GM12878 (cell line): ENCODE data around the gene FHOD3. TPM values are rescaled to one million over a fixed set of nuclear protein-coding genes. Genes with fewer than 3 reads are reported as not detected.

Experiments
- ATAC-seq: fragments of 200-7000 bp; cut with Tn5 transposase; 3 replicates; pipeline ENCODE4 v1.9.1; 2020; ENCODE audit warnings: mild to moderate bottlenecking, moderate library complexity
- BruUV-seq: library from RNA; stranded (reverse); fragments of 400-500 nt; replicated peaks from 2 replicates; lab custom pipeline; 2021; lab: Mats Ljungman, UMichigan
- CTCF ChIA-PET: fragments of 300-600 bp; sonication (Branson Sonifier 250); formaldehyde crosslinking; extraction: SDS; loops from one replicate; lab custom pipeline; 2021; ENCODE audit warnings: inconsistent platforms; lab: Yijun Ruan, JAX
- POLR2A ChIA-PET: fragments of 350-600 bp; formaldehyde crosslinking; extraction: SDS; loops from one replicate; lab custom pipeline; 2021; ENCODE audit warnings: inconsistent platforms; lab: Charles Lee
- RAD21 ChIA-PET: fragments of 300-600 bp; sonication (Branson Sonifier 250); formaldehyde crosslinking; loops from one replicate; lab custom pipeline; 2023; ENCODE audit warnings: antibody characterized with exemption; ENCODE audit not compliant: unreplicated experiment; lab: Charles Lee
- SMC1A ChIA-PET: fragments of 300-600 bp; sonication (Branson Sonifier 250); formaldehyde crosslinking; loops from one replicate; lab custom pipeline; 2023; ENCODE audit not compliant: unreplicated experiment, uncharacterized antibody; lab: Charles Lee
- DNase-seq: peaks from one replicate; pipeline ENCODE4 v3.0.0-alpha.2; 2011; ENCODE audit warnings: low read depth, low spot score
- FAIRE-seq: peaks from 3 replicates; lab custom pipeline; 2011; peaks lifted over from hg19 to GRCh38; lab: Jason Lieb, UNC
- H2AFZ ChIP-seq: 2 replicates; pipeline ENCODE4 v1.6.0; 2011; ENCODE audit warnings: low read depth, low read length, control low read depth; ENCODE audit not compliant: control insufficient read depth
- H3K27ac ChIP-seq: 2 replicates; pipeline ENCODE4 v1.5.1; 2011; ENCODE audit warnings: control low read depth; ENCODE audit not compliant: control insufficient read depth, insufficient read depth
- H3K27me3 ChIP-seq, 2 experiments: replicated peaks in 1 of 2; 2 replicates each; pipeline versions ENCODE4 v1.6.0 to v1.6.1; 2011; ENCODE audit warnings: low read length in 1 of 2; ENCODE audit not compliant: control insufficient read depth in 2 of 2, insufficient read depth in 2 of 2
- H3K36me3 ChIP-seq, 2 experiments: 2 replicates each; pipeline ENCODE4 v1.5.1; 2011; ENCODE audit warnings: low read length in 1 of 2; ENCODE audit not compliant: control insufficient read depth in 2 of 2, insufficient read depth in 2 of 2
- H3K4me1 ChIP-seq: 2 replicates; pipeline ENCODE4 v1.6.1; 2011; ENCODE audit warnings: mild to moderate bottlenecking, low read length, moderate library complexity, mixed read lengths; ENCODE audit not compliant: control insufficient read depth, insufficient read depth
- H3K4me2 ChIP-seq: 2 replicates; pipeline ENCODE4 v1.6.0; 2011; ENCODE audit warnings: control low read depth; ENCODE audit not compliant: control insufficient read depth, insufficient read depth
- H3K4me3 ChIP-seq: fragments of 200-600 bp; sonication (generic); 2 replicates; pipeline ENCODE4 v1.5.1; 2016
- H3K79me2 ChIP-seq: 2 replicates; pipeline ENCODE4 v1.6.0; 2011; ENCODE audit warnings: low read length; ENCODE audit not compliant: control insufficient read depth, insufficient read depth
- H3K9ac ChIP-seq: 2 replicates; pipeline ENCODE4 v1.8.0; 2011; ENCODE audit warnings: low read length, control low read depth, mixed read lengths; ENCODE audit not compliant: control insufficient read depth, insufficient read depth
- H3K9me3 ChIP-seq: replicated peaks from 3 replicates; pipeline ENCODE4 v1.5.1; 2011; ENCODE audit warnings: mild to moderate bottlenecking, low read length; ENCODE audit not compliant: control insufficient read depth, insufficient read depth
- H4K20me1 ChIP-seq: 2 replicates; pipeline ENCODE4 v1.6.0; 2011; ENCODE audit not compliant: control insufficient read depth, insufficient read depth
- BMI1 ChIP-seq: fragments of 450-650 bp; IDR thresholded peaks from 2 replicates; pipeline ENCODE4 v1.6.1; 2016; ENCODE audit warnings: mild to moderate bottlenecking, moderate library complexity, borderline replicate concordance
- CEBPB ChIP-seq, 2 experiments: fragments of 150-350 bp in 1 of 2; IDR thresholded peaks; 2 replicates each; pipeline ENCODE4 v1.6.1; 2012 to 2014; ENCODE audit warnings: low read depth in 2 of 2, low read length in 2 of 2, borderline replicate concordance in 1 of 2, inconsistent platforms in 1 of 2
- CHD1 ChIP-seq: IDR thresholded peaks from 2 replicates; pipeline ENCODE4 v1.6.1; 2012; ENCODE audit warnings: low read depth, low read length, improper control_type of control experiment
- EP300 ChIP-seq, 2 experiments: fragments of 150-350 bp in 1 of 2; IDR thresholded peaks; 2 replicates each; pipeline ENCODE4 v1.6.1; 2011 to 2012; ENCODE audit warnings: low read depth in 2 of 2, low read length in 2 of 2, borderline replicate concordance in 1 of 2, improper control_type of control experiment in 1 of 2, inconsistent platforms in 1 of 2; ENCODE audit not compliant: control insufficient read depth in 1 of 2
- MEF2B ChIP-seq: fragments of 450-650 bp; IDR thresholded peaks from 2 replicates; pipeline ENCODE4 v1.6.1; 2018; ENCODE audit warnings: mild to moderate bottlenecking, moderate library complexity; ENCODE audit not compliant: partially characterized antibody, poor library complexity, severe bottlenecking
- POLR2A ChIP-seq: IDR thresholded peaks from 2 replicates; pipeline ENCODE4 v1.6.1; 2011; ENCODE audit warnings: low read depth, mild to moderate bottlenecking, low read length
- POLR2AphosphoS5 ChIP-seq: IDR thresholded peaks from 2 replicates; pipeline ENCODE4 v1.6.1; 2011; ENCODE audit warnings: mild to moderate bottlenecking, low read length, inconsistent platforms
- POU2F2 ChIP-seq: IDR thresholded peaks from 3 replicates; pipeline ENCODE4 v1.6.1; 2011; ENCODE audit warnings: low read depth, mild to moderate bottlenecking, low read length, borderline replicate concordance
- SUPT20H ChIP-seq: IDR thresholded peaks from 2 replicates; pipeline ENCODE4 v1.6.1; 2011; ENCODE audit warnings: low read depth, mild to moderate bottlenecking, low read length, moderate library complexity, borderline replicate concordance; ENCODE audit not compliant: control insufficient read depth
- TARDBP ChIP-seq: IDR thresholded peaks from 2 replicates; pipeline ENCODE4 v1.6.1; 2016; ENCODE audit warnings: borderline replicate concordance
- ZNF622 ChIP-seq: fragments of 450-650 bp; IDR thresholded peaks from 2 replicates; pipeline ENCODE4 v1.6.1; 2017; ENCODE audit warnings: mild to moderate bottlenecking, inconsistent platforms
- ZZZ3 ChIP-seq: IDR thresholded peaks from 2 replicates; pipeline ENCODE4 v1.6.1; 2011; ENCODE audit warnings: low read depth; ENCODE audit not compliant: control insufficient read depth, insufficient read length
- WGBS: methylation state at CpG from one replicate; pipeline ENCODE4 v1.1.6; 2016; ENCODE audit warnings: low lambda C conversion rate; ENCODE audit not compliant: insufficient replicate concordance, insufficient coverage; ENCODE audit errors: missing lambda C conversion rate; 5-methylcytosine and 5-hydroxymethylcytosine counted together
- in situ Hi-C: fragments of 300-500 bp; cut with MboI; formaldehyde crosslinking; loops from 9 replicates; pipeline ENCODE4 v1.14.3; 2018; ENCODE audit warnings: mixed read lengths
- intact Hi-C: fragments of 100-400 bp; cut with micrococcal nuclease; formaldehyde crosslinking; loops from one replicate; pipeline ENCODE4 v1.14.2; 2022; ENCODE audit not compliant: unreplicated experiment
- polyA plus RNA-seq, 11 experiments: library from polyadenylated mRNA; depleted of rRNA in 4 of 11; unstranded in 6 of 11; stranded (reverse) in 5 of 11; fragments of >200 nt; fragmentation: Nextera tagmentation in 4 of 11; fragmentation: Illumina TruSeq in 1 of 11; extraction: Ambion mirVana in 4 of 11; extraction: Trizol in 1 of 11; gene quantifications; 1 replicate in 1 of 11; 2 replicates in 10 of 11; pipeline versions ENCODE4 v1.2.1 to v1.2.3, GENCODE V29; 2011 to 2016; ENCODE audit warnings: inconsistent platforms in 2 of 11, missing spikeins in 2 of 11, low read depth in 1 of 11
- total RNA-seq, 4 experiments: library from RNA; depleted of rRNA in 3 of 4; stranded (reverse); fragments of >200 nt in 3 of 4; fragmentation: Illumina TruSeq in 1 of 4; extraction: Trizol in 1 of 4; gene quantifications; 2 replicates each; pipeline versions ENCODE4 v1.2.1 to v1.2.3, GENCODE V29; 2013 to 2021
- TF ChIP-seq, protein P1 (sequence below): fragments of 450-650 bp; IDR thresholded peaks from 2 replicates; pipeline ENCODE4 v1.6.1; 2017; ENCODE audit warnings: mild to moderate bottlenecking
- TF ChIP-seq, protein P2 (sequence below): IDR thresholded peaks from 2 replicates; pipeline ENCODE4 v1.6.1; 2011; ENCODE audit warnings: low read depth, low read length, improper control_type of control experiment, borderline replicate concordance
- TF ChIP-seq, protein P3 (sequence below): fragments of 450-650 bp; IDR thresholded peaks from 2 replicates; pipeline ENCODE4 v1.6.1; 2016; ENCODE audit warnings: mild to moderate bottlenecking

FHOD3 gene
- total and polyA plus RNA-seq, 10 of the 15 experiments (the other 5 are each of a cell fraction or from before 2014, with no cell fraction given): 0.77 to 26.7 (median 10.4) TPM

DNA sequence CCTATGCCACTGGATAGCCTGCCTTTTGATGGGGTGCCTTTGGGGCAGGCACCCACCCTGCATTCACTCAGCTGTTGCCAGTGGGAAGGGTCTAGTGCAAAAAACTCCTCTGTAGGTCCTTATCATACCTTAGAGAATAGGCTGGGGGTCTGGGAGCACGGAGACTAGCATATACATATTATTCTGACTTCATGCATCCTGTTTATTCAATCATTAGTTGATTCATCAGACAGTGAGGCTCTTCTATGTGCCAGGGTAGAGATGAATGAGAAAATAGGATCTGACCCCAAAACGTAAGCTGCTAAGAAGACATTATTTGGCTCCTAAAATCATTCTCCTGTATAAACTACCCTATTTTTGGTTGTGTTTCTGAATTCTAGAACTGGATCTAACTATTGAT is 378.0 kb downstream of the FHOD3 start:
- no peaks in the 10 kb centered on the region for H3K27me3 ChIP-seq
- no peak overlapping the region for H3K4me2 ChIP-seq
- ChIA-PET RAD21 (no interaction called here), SMC1A (interaction anchor here (0.6 to 1.4 kb wide), 3 partner anchors 13 to 139 kb away, joined by 3 to 4 read pairs (median 3); no protein-coding TSS in a partner anchor), POLR2A (interaction anchor here (0.6 kb wide), 1 partner anchor 658 kb away, joined by 3 read pairs; no protein-coding TSS in a partner anchor), CTCF (interaction anchor here (0.6 to 1.7 kb wide), 3 partner anchors 12 to 25 kb away, joined by 3 to 8 read pairs (median 4); no protein-coding TSS in a partner anchor)
- no TSS peak for BruUV-seq
- intact Hi-C loops: no loop called here
- no peaks in the 10 kb centered on the region for H3K79me2 ChIP-seq
- ATAC-seq (no peak), FAIRE-seq (no peak), DNase-seq (no peak)
- H3K36me3 ChIP-seq: no peaks in the 10 kb centered on the region; a peak in 1 of 4 replicates
- H2AFZ ChIP-seq: no peak overlapping the region
- H3K4me3 ChIP-seq: no peak overlapping the region
- no peak overlapping the region for H3K9ac ChIP-seq
- no peaks in the 10 kb centered on the region for H4K20me1 ChIP-seq
- in situ Hi-C loops: no loop called here
- 11% methylated on average over 2 of the region's 2 CpGs for WGBS
- H3K9me3 ChIP-seq: peaks cover 4% of the 10 kb centered on the region; the same call in 2 of the 3 replicates
- 0 out of 2 replicates have a peak, but pooled peaks cover 7% of the 10 kb centered on the region for H3K4me1 ChIP-seq
- H3K27ac ChIP-seq: no peak overlapping the region
- no peak for TF ChIP-seq ZZZ3
- no peak for TF ChIP-seq POU2F2
- TF ChIP-seq TARDBP: no peak
- TF ChIP-seq CHD1: no peak
- TF ChIP-seq, protein P1, sequence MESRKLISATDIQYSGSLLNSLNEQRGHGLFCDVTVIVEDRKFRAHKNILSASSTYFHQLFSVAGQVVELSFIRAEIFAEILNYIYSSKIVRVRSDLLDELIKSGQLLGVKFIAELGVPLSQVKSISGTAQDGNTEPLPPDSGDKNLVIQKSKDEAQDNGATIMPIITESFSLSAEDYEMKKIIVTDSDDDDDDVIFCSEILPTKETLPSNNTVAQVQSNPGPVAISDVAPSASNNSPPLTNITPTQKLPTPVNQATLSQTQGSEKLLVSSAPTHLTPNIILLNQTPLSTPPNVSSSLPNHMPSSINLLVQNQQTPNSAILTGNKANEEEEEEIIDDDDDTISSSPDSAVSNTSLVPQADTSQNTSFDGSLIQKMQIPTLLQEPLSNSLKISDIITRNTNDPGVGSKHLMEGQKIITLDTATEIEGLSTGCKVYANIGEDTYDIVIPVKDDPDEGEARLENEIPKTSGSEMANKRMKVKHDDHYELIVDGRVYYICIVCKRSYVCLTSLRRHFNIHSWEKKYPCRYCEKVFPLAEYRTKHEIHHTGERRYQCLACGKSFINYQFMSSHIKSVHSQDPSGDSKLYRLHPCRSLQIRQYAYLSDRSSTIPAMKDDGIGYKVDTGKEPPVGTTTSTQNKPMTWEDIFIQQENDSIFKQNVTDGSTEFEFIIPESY: no peak
- TF ChIP-seq BMI1: no peak
- TF ChIP-seq POLR2A: no peak
- TF ChIP-seq, protein P2, sequence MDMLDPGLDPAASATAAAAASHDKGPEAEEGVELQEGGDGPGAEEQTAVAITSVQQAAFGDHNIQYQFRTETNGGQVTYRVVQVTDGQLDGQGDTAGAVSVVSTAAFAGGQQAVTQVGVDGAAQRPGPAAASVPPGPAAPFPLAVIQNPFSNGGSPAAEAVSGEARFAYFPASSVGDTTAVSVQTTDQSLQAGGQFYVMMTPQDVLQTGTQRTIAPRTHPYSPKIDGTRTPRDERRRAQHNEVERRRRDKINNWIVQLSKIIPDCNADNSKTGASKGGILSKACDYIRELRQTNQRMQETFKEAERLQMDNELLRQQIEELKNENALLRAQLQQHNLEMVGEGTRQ: no peak
- TF ChIP-seq POLR2AphosphoS5: no peak
- TF ChIP-seq, protein P3, sequence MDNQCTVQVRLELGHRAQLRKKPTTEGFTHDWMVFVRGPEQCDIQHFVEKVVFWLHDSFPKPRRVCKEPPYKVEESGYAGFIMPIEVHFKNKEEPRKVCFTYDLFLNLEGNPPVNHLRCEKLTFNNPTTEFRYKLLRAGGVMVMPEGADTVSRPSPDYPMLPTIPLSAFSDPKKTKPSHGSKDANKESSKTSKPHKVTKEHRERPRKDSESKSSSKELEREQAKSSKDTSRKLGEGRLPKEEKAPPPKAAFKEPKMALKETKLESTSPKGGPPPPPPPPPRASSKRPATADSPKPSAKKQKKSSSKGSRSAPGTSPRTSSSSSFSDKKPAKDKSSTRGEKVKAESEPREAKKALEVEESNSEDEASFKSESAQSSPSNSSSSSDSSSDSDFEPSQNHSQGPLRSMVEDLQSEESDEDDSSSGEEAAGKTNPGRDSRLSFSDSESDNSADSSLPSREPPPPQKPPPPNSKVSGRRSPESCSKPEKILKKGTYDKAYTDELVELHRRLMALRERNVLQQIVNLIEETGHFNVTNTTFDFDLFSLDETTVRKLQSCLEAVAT: no peak
- no peak for TF ChIP-seq EP300 (IDR thresholded peaks at IDR 0.05; ENCODE audit: borderline replicate concordance in 1 of 2, control insufficient read depth in 1 of 2, low read depth in 2 of 2, low read length in 2 of 2)
- no peak for TF ChIP-seq ZNF622
- TF ChIP-seq CEBPB (IDR thresholded peaks at IDR 0.05; ENCODE audit: borderline replicate concordance in 1 of 2, low read depth in 2 of 2, low read length in 2 of 2): no peak
- no peak for TF ChIP-seq SUPT20H
- TF ChIP-seq MEF2B: no peak
